SU-DHL-6 (cell line): ENCODE data around the gene MIER3.

Source experiments
- H2AFZ ChIP-seq: fragments of 200-600 bp; sonication (generic); 2 replicates; pipeline ENCODE4 v1.6.1; 2014; ENCODE audit warnings: low read depth, mild to moderate bottlenecking, moderate library complexity, mixed read lengths, antibody characterized with exemption, low read length; ENCODE audit not compliant: severe bottlenecking
- H3F3A ChIP-seq: fragments of 200-600 bp; shearing (Covaris generic); 2 replicates; pipeline ENCODE4 v1.6.0; 2016; ENCODE audit warnings: antibody characterized with exemption, mild to moderate bottlenecking; ENCODE audit not compliant: insufficient read depth
- H3K27ac ChIP-seq: fragments of 200-600 bp; sonication (generic); 2 replicates; pipeline ENCODE4 v1.5.1; 2016; ENCODE audit warnings: low read depth, mild to moderate bottlenecking, low read length, moderate library complexity, mixed read lengths
- H3K27me3 ChIP-seq: fragments of 200-600 bp; sonication (generic), shearing (Covaris generic); 2 replicates; pipeline ENCODE4 v1.6.0; 2014; ENCODE audit warnings: mild to moderate bottlenecking, low read length
- H3K36me3 ChIP-seq: fragments of 200-600 bp; sonication (generic); 2 replicates; pipeline ENCODE4 v1.6.1; 2014; ENCODE audit warnings: mild to moderate bottlenecking, low read length, mixed read lengths
- H3K4me2 ChIP-seq: fragments of 300-600, 200-600 bp; shearing (Covaris generic), sonication (generic); 2 replicates; pipeline ENCODE4 v1.6.0; 2014; ENCODE audit warnings: low read length, low read depth, mild to moderate bottlenecking; ENCODE audit not compliant: poor library complexity, severe bottlenecking
- H3K4me3 ChIP-seq: fragments of 200-600 bp; sonication (generic); 2 replicates; pipeline ENCODE4 v1.5.1; 2014; ENCODE audit warnings: antibody characterized with exemption, low read length, mild to moderate bottlenecking, mixed read lengths; ENCODE audit not compliant: insufficient read depth, poor library complexity, severe bottlenecking
- H3K79me2 ChIP-seq: fragments of 200-600 bp; sonication (generic); 2 replicates; pipeline ENCODE4 v1.6.1; 2014; ENCODE audit warnings: mild to moderate bottlenecking, low read length, moderate library complexity; ENCODE audit not compliant: insufficient read depth
- H3K9ac ChIP-seq: fragments of 200-600 bp; sonication (generic); 2 replicates; pipeline ENCODE4 v1.7.0; 2014; ENCODE audit warnings: mild to moderate bottlenecking, low read length
- H3K9me2 ChIP-seq: fragments of 200-600 bp; sonication (generic); replicated peaks from 2 replicates; pipeline ENCODE4 v1.6.1; 2014; ENCODE audit warnings: low read length; ENCODE audit not compliant: insufficient read depth
- H3K9me3 ChIP-seq: fragments of 200-600 bp; sonication (generic); 2 replicates; pipeline ENCODE4 v1.6.1; 2014; ENCODE audit warnings: low read length, mixed read lengths; ENCODE audit not compliant: insufficient read depth
- H4K20me1 ChIP-seq: fragments of 200-600 bp; sonication (generic); 2 replicates; pipeline ENCODE4 v1.6.1; 2014; ENCODE audit warnings: low read depth, mild to moderate bottlenecking, antibody characterized with exemption, low read length, moderate library complexity, mixed read lengths
- CTCF ChIP-seq: fragments of 200-600 bp; sonication (generic); IDR thresholded peaks from one replicate; pipeline ENCODE4 v1.5.1; 2017; ENCODE audit warnings: antibody characterized with exemption, mild to moderate bottlenecking, low read length, moderate library complexity; ENCODE audit not compliant: insufficient read depth, poor library complexity, severe bottlenecking
- EZH2phosphoT487 ChIP-seq: fragments of 200-600 bp; sonication (generic), shearing (Covaris generic); conservative IDR thresholded peaks from 2 replicates; pipeline ENCODE4 v1.6.1; 2018; ENCODE audit warnings: mild to moderate bottlenecking, antibody characterized with exemption, low read length, moderate library complexity, mixed read lengths

MIER3 gene

GRCh38 chr5:56893251-56893951, 58.5 kb downstream of the MIER3 start:
- no peak overlapping the region for H3K4me2 ChIP-seq
- H3K27me3 ChIP-seq = no peaks in the 10 kb centered on the region
- no peak overlapping the region for H2AFZ ChIP-seq
- no peaks in the 10 kb centered on the region for H3K9me3 ChIP-seq
- no peaks in the 10 kb centered on the region for H4K20me1 ChIP-seq
- TF ChIP-seq CTCF (no peak), EZH2phosphoT487 (no peak)
- H3K79me2 ChIP-seq = no peaks in the 10 kb centered on the region
- no peak overlapping the region for H3K27ac ChIP-seq
- peaks cover 19% of the 10 kb centered on the region; the same call in 1 of the 2 replicates for H3K36me3 ChIP-seq
- H3K4me3 ChIP-seq = no peak overlapping the region
- H3K9ac ChIP-seq = no peak overlapping the region
- no peaks in the 10 kb centered on the region for H3K9me2 ChIP-seq
- no peaks in the 10 kb centered on the region for H3F3A ChIP-seq

- Histone ChIP-seq H4K20me1 (no peaks in the 10 kb centered on the region), H3K9me3 (no peaks in the 10 kb centered on the region), H3K27ac (no peak overlapping the region), H3K27me3 (no peaks in the 10 kb centered on the region), H3K4me2 (no peak overlapping the region), H3F3A (no peaks in the 10 kb centered on the region), H3K36me3 (peaks cover 28% of the 10 kb centered on the region), H2AFZ (no peak overlapping the region), H3K9ac (no peak overlapping the region), H3K9me2 (no peaks in the 10 kb centered on the region), H3K79me2 (no peaks in the 10 kb centered on the region), H3K4me3 (no peak overlapping the region)
- no peak for TF ChIP-seq EZH2phosphoT487
- no peak for TF ChIP-seq CTCF
Measured at GRCh38 chr5:56881571-56881970, 70.4 kb downstream of the MIER3 start.

GRCh38 chr5:56876327-56876726, 75.6 kb downstream of the MIER3 start:
- H3K4me3 ChIP-seq = no peak overlapping the region
- H4K20me1 ChIP-seq = no peaks in the 10 kb centered on the region
- H3K79me2 ChIP-seq = no peaks in the 10 kb centered on the region
- TF ChIP-seq EZH2phosphoT487 (no peak), CTCF (no peak)
- no peak overlapping the region for H3K9ac ChIP-seq
- no peak overlapping the region for H3K4me2 ChIP-seq
- H2AFZ ChIP-seq = no peak overlapping the region
- no peaks in the 10 kb centered on the region for H3K27me3 ChIP-seq
- no peaks in the 10 kb centered on the region for H3K9me2 ChIP-seq
- no peaks in the 10 kb centered on the region for H3F3A ChIP-seq
- no peaks in the 10 kb centered on the region for H3K9me3 ChIP-seq
- H3K27ac ChIP-seq = no peak overlapping the region
- H3K36me3 ChIP-seq = peaks cover 29% of the 10 kb centered on the region
